PFSK-1 (cell line): ENCODE data around the gene SPTBN1.

Experiments
- TAF1 ChIP-seq: IDR thresholded peaks from 2 replicates; pipeline ENCODE4 v1.6.1; 2012; ENCODE audit warnings: low read length, control low read depth, borderline replicate concordance; ENCODE audit not compliant: insufficient read depth
- TF ChIP-seq, protein P1 (sequence below), 2 experiments: IDR thresholded peaks; 2 replicates each; pipeline versions ENCODE4 v1.6.1 to v1.8.0; 2011 to 2012; ENCODE audit warnings: low read depth in 2 of 2, low read length in 2 of 2, control low read depth in 1 of 2, inconsistent platforms in 1 of 2, mild to moderate bottlenecking in 1 of 2, moderate library complexity in 1 of 2; ENCODE audit not compliant: insufficient read depth in 1 of 2

DNA sequence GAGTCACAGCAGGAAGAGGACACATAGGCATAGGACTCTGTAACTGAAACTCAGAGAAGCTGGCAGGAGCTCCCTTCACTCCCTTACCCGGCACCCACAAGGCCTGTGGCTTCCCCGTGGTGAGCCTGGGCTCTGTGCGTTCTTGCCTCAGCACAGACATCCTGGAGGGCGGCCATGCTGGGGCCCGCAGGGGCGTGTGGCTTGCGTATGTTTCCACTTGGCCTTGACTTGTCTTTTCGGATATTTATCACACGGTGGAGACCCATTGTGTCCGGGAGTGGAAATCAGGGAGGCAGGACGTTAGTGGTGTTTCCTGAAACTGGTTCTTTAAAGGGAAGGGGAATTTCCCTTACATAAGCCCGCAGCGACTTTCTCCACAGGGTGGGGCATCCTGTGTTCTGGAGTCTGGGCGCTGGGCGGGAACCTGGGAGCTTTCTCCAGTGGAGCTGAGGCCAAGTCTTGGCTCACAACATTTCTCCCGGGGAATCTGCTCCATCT, 217.4 kb downstream of the SPTBN1 start:
- TF ChIP-seq, protein P1, sequence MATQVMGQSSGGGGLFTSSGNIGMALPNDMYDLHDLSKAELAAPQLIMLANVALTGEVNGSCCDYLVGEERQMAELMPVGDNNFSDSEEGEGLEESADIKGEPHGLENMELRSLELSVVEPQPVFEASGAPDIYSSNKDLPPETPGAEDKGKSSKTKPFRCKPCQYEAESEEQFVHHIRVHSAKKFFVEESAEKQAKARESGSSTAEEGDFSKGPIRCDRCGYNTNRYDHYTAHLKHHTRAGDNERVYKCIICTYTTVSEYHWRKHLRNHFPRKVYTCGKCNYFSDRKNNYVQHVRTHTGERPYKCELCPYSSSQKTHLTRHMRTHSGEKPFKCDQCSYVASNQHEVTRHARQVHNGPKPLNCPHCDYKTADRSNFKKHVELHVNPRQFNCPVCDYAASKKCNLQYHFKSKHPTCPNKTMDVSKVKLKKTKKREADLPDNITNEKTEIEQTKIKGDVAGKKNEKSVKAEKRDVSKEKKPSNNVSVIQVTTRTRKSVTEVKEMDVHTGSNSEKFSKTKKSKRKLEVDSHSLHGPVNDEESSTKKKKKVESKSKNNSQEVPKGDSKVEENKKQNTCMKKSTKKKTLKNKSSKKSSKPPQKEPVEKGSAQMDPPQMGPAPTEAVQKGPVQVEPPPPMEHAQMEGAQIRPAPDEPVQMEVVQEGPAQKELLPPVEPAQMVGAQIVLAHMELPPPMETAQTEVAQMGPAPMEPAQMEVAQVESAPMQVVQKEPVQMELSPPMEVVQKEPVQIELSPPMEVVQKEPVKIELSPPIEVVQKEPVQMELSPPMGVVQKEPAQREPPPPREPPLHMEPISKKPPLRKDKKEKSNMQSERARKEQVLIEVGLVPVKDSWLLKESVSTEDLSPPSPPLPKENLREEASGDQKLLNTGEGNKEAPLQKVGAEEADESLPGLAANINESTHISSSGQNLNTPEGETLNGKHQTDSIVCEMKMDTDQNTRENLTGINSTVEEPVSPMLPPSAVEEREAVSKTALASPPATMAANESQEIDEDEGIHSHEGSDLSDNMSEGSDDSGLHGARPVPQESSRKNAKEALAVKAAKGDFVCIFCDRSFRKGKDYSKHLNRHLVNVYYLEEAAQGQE (IDR thresholded peaks at IDR 0.05; ENCODE audit: insufficient read depth in 1 of 2, low read depth in 2 of 2, low read length in 2 of 2): no peak
- TF ChIP-seq TAF1: no peak
